SU-DHL-6 (cell line): ENCODE measurements around the gene PHLDB1.
"Not testable (repeated sequence)": the region's sequence is repeated elsewhere in the genome, so short reads cannot be mapped to it uniquely, and the experiment has no call there.

ENCODE experiments used
- EZH2phosphoT487 ChIP-seq: fragments of 200-600 bp; sonication (generic), shearing (Covaris generic); conservative IDR thresholded peaks from 2 replicates; pipeline ENCODE4 v1.6.1; 2018; ENCODE audit warnings: mild to moderate bottlenecking, antibody characterized with exemption, low read length, moderate library complexity, mixed read lengths
- TF ChIP-seq, protein P1 (sequence below): fragments of 200-600 bp; sonication (generic); IDR thresholded peaks from one replicate; pipeline ENCODE4 v1.5.1; 2017; ENCODE audit warnings: antibody characterized with exemption, mild to moderate bottlenecking, low read length, moderate library complexity; ENCODE audit not compliant: insufficient read depth, poor library complexity, severe bottlenecking

DNA sequence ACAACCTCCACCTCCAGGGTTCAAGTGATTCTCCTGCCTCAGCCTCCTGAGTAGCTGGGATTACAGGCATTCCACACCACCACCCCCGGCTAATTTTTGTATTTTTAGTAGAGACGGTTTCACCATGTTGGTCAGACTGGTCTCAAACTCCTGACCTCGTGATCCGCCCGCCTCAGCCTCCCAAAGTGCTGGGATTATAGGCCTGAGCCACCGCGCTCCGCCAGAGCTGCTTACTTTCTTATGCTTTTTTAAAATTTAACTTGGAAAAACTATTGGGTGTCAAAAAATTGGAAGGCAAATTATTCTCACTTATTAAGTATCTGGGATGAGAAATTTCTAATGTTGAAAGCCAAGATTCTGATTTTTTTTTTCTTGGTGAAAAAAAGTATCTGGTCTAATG is 3.7 kb upstream of the PHLDB1 start:
- TF ChIP-seq, protein P1, sequence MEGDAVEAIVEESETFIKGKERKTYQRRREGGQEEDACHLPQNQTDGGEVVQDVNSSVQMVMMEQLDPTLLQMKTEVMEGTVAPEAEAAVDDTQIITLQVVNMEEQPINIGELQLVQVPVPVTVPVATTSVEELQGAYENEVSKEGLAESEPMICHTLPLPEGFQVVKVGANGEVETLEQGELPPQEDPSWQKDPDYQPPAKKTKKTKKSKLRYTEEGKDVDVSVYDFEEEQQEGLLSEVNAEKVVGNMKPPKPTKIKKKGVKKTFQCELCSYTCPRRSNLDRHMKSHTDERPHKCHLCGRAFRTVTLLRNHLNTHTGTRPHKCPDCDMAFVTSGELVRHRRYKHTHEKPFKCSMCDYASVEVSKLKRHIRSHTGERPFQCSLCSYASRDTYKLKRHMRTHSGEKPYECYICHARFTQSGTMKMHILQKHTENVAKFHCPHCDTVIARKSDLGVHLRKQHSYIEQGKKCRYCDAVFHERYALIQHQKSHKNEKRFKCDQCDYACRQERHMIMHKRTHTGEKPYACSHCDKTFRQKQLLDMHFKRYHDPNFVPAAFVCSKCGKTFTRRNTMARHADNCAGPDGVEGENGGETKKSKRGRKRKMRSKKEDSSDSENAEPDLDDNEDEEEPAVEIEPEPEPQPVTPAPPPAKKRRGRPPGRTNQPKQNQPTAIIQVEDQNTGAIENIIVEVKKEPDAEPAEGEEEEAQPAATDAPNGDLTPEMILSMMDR = not testable (repeated sequence)
- not testable (repeated sequence) for TF ChIP-seq EZH2phosphoT487
